Retinal pigment epithelial cell (primary cell): ENCODE results near the gene SLC46A3.
"Not testable (repeated sequence)": the region's sequence is repeated elsewhere in the genome, so short reads cannot be mapped to it uniquely, and the experiment has no call there.

Experiments used
- DNase-seq: peaks from one replicate; pipeline ENCODE4 v3.0.0-alpha.2; 2010; ENCODE audit warnings: low read depth
- H3K4me3 ChIP-seq: 2 replicates; pipeline ENCODE4 v1.5.1; 2011; ENCODE audit warnings: mild to moderate bottlenecking, low read length, control low read depth, moderate library complexity
- CTCF ChIP-seq: conservative IDR thresholded peaks from 2 replicates; pipeline ENCODE4 v1.5.1; 2011; ENCODE audit warnings: low read depth, low read length, control low read depth, inconsistent platforms

The SLC46A3 gene

GRCh38 chr13:28684257-28684656 lies 34.5 kb downstream of the SLC46A3 start:
- H3K4me3 ChIP-seq: no peak overlapping the region
- TF ChIP-seq CTCF: no peak
- DNase-seq: no peak

DNA sequence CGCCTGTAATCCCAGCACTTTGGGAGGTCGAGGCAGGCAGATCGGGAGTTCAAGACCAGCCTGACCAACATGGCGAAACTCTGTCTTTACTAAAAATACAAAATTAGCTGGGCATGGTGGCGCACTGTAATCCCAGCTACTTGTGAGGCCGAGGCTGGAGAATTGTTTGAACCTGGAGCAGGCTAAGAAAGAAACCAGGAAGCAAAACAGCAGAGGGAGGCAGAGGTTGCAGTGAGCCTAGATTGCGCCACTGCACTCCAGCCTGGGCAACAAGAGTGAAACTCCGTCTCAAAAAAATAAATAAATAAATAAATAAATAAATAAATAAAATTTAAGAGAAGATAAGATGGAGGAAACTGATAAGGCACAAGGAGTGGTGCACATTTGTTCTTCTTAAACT lies 35.6 kb downstream of the SLC46A3 start:
- H3K4me3 ChIP-seq, DNase-seq: not testable (repeated sequence)

GRCh38 chr13:28680541-28680940 lies 38.2 kb downstream of the SLC46A3 start:
- H3K4me3 ChIP-seq: no peak overlapping the region
- no peak for TF ChIP-seq CTCF
- DNase-seq: no peak

DNA sequence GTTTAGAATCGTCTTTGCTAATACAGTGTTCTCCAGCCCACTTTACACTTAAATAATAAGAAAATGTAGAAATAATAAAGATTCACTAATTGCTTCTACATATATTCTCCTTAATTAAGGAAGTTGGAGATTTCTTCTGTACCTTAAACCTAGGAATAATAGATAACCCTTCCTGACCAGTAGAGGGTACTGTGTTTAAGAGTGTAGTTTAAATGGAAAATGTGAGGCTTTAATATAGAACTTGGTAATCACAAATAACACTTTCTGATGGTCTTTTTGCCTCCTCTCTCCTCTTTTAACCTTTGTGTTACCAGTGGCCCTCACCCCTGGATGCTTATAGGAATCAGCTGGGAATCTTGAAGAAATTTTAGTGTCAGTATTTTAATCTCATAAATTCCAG lies 39.1 kb downstream of the SLC46A3 start:
- DNase-seq: no peak
- TF ChIP-seq CTCF: peak; percentile 45
- no peak overlapping the region for H3K4me3 ChIP-seq

- no peak overlapping the region for H3K4me3 ChIP-seq
- TF ChIP-seq CTCF: no peak
- no peak for DNase-seq
Observed at GRCh38 chr13:28678809-28679208, 40.0 kb downstream of the SLC46A3 start.

GRCh38 chr13:28671126-28671792 lies 47.5 kb downstream of the SLC46A3 start:
- DNase-seq: no peak
- TF ChIP-seq CTCF: no peak

GRCh38 chr13:28666897-28667488 lies 51.8 kb downstream of the SLC46A3 start:
- no peak for TF ChIP-seq CTCF
- H3K4me3 ChIP-seq: no peak overlapping the region
- DNase-seq: no peak

More at GRCh38 chr13:28671126-28671792, 47.5 kb downstream of the SLC46A3 start:
- H3K4me3 ChIP-seq: no peak overlapping the region
